ENCODE measurements around the gene PREP. TPM values are rescaled to one million over a fixed set of nuclear protein-coding genes. Genes with fewer than 3 reads are reported as not detected.

PREP gene
- 14.2 and 19.0 TPM in 2 replicates for total RNA-seq

GRCh38 chr6:105402939-105403935 lies at the start of gene PREP:
TSS of gene PREP (minus strand) at chr6:105403082. CDS start at chr6:105402891, 191 bp downstream.
- DNase-seq (ENCODE audit: low read depth): peak; percentile 89
- TF ChIP-seq CTCF (IDR thresholded peaks at IDR 0.05; ENCODE audit: insufficient read depth, low read depth, low read length): peak; percentile 87

GRCh38 chr6:105452376-105452775 lies 49.5 kb upstream of the PREP start:
- TF ChIP-seq CTCF (IDR thresholded peaks at IDR 0.05; ENCODE audit: insufficient read depth, low read depth, low read length): no peak
- no peak for DNase-seq (ENCODE audit: low read depth)
- H3K4me3 ChIP-seq (ENCODE audit: low read depth, low read length): no peak overlapping the region

More at GRCh38 chr6:105402939-105403935, at the start of gene PREP:
- peak within 1 kb of the TSS; percentile 85 for H3K4me3 ChIP-seq (ENCODE audit: low read depth, low read length)

GRCh38 chr6:105449756-105450390 lies 47.0 kb upstream of the PREP start:
- DNase-seq (ENCODE audit: low read depth): no peak
- no peak overlapping the region for H3K4me3 ChIP-seq (ENCODE audit: low read depth, low read length)
- no peak for TF ChIP-seq CTCF (IDR thresholded peaks at IDR 0.05; ENCODE audit: insufficient read depth, low read depth, low read length)

DNA sequence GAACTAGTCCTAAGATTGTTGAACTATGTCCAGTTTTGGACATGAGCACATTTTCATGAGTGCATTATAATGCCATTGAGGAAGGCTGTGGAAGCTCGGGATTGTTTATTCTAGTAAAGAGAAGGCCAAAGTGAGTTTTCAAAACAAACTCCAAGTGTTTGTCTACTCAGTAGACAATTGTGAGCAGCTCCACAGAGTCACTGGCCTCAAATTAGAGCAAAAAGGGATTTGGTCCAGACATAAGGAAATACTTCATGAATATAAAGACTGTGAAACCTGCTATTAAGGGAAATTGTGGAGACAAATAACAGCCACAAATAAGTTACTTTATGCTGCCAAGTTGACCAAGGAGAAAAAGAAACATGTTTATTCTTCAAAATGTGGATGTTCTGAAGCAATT lies 42.6 kb upstream of the PREP start:
- DNase-seq (ENCODE audit: low read depth): no peak
- no peak overlapping the region for H3K4me3 ChIP-seq (ENCODE audit: low read depth, low read length)
- TF ChIP-seq CTCF (IDR thresholded peaks at IDR 0.05; ENCODE audit: insufficient read depth, low read depth, low read length): no peak

DNA sequence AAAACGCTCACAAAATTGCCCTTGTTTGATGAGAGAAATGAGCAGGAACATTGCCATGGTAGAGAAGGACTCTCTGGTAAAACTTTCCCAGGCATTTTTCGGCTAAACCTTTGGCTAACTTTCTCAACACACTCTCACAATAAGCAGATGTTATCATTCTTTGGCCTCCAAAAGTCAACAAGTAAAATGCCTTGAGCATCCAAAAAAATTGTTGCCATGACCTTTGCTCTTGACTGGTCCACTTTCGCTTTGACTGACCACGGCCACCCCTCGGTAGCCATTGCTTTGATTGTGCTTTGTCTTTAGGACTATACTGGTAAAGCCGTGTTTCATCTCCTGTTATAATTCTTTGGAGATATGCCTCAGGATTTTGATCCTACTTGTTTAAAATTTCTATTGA lies 41.1 kb upstream of the PREP start:
- peak; percentile 74 for DNase-seq (ENCODE audit: low read depth)
- no peak for TF ChIP-seq CTCF (IDR thresholded peaks at IDR 0.05; ENCODE audit: insufficient read depth, low read depth, low read length)

GRCh38 chr6:105442369-105442768 lies 39.5 kb upstream of the PREP start:
- no peak for TF ChIP-seq CTCF (IDR thresholded peaks at IDR 0.05; ENCODE audit: insufficient read depth, low read depth, low read length)
- no peak overlapping the region for H3K4me3 ChIP-seq (ENCODE audit: low read depth, low read length)
- no peak for DNase-seq (ENCODE audit: low read depth)

More for the DNA sequence above, 41.1 kb upstream of the PREP start:
- no peak overlapping the region for H3K4me3 ChIP-seq (ENCODE audit: low read depth, low read length)

Measured in fibroblast of villous mesenchyme (primary cell).